Activated B cell treated with CpG ODN at 0.5 μM for 24 hours (primary cell): ENCODE results near the gene NUDT6. TPM values are rescaled to one million over a fixed set of nuclear protein-coding genes. Genes with fewer than 3 reads are reported as not detected.
"Not testable (repeated sequence)": the region's sequence is repeated elsewhere in the genome, so short reads cannot be mapped to it uniquely, and the experiment has no call there.

Experiments used
- ATAC-seq: fragments of 200-7000 bp; cut with Tn5 transposase; one replicate; pipeline ENCODE4 v1.10.0; 2021; ENCODE audit warnings: low read depth, mild to moderate bottlenecking, moderate library complexity
- CTCF ChIA-PET: fragments of 350-600 bp; sonication (Branson Sonifier 250); formaldehyde crosslinking; loops from one replicate; lab custom pipeline; 2021; ENCODE audit warnings: antibody characterized with exemption; lab: Charles Lee
- POLR2A ChIA-PET: fragments of 350-600 bp; sonication (Branson Sonifier 250); formaldehyde crosslinking; loops from one replicate; lab custom pipeline; 2021; ENCODE audit warnings: antibody characterized with exemption; lab: Charles Lee
- DNase-seq: peaks from one replicate; pipeline ENCODE4 v3.0.0; 2022
- H3K27ac Mint-ChIP-seq: one replicate; pipeline ENCODE4 v1.8.0; 2020; ENCODE audit warnings: mixed read lengths
- H3K27me3 Mint-ChIP-seq: one replicate; pipeline ENCODE4 v1.8.0; 2021; ENCODE audit warnings: mixed read lengths
- H3K36me3 Mint-ChIP-seq: one replicate; pipeline ENCODE4 v1.8.0; 2021; ENCODE audit warnings: low read depth, mixed read lengths
- H3K4me1 Mint-ChIP-seq: one replicate; pipeline ENCODE4 v1.8.0; 2021; ENCODE audit warnings: mixed read lengths
- H3K4me3 Mint-ChIP-seq: one replicate; pipeline ENCODE4 v1.8.0; 2020; ENCODE audit warnings: mild to moderate bottlenecking, mixed read lengths
- H3K9me3 Mint-ChIP-seq: one replicate; pipeline ENCODE4 v1.8.0; 2020; ENCODE audit warnings: mixed read lengths
- intact Hi-C: fragments of 100-400 bp; cut with micrococcal nuclease; formaldehyde crosslinking; loops from one replicate; pipeline ENCODE4 v1.15.1; 2024
- total RNA-seq: library from RNA; stranded (reverse); gene quantifications from 2 replicates; pipeline ENCODE4 v1.2.3, GENCODE V29; 2022
- TF ChIP-seq, protein P1 (sequence below): fragments of 200-600 bp; IDR thresholded peaks from one replicate; pipeline ENCODE4 v1.8.0; 2022; ENCODE audit warnings: antibody characterized with exemption, mild to moderate bottlenecking

Gene NUDT6
- total RNA-seq, 1 donor from 2014 or later: 2.4 TPM

DNA sequence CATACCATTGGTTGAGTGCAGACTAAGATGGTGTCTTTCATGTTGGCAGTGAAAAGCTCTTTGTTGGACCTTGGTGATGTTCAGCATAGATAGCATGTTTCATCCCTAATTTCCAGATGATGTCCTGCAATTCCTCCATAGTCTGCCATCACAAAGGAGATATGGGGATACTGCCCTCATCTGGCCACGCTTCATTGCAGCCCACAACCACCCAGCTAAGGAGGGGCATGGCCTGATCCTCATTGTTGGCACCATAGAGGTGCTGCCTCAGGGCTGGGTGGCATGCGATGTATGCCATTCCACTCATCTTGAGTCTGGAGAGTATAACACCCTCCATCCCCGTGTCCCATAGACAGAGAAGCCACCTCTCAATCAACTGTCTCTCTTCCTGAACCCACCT is 31.5 kb upstream of the NUDT6 start:
- ATAC-seq (no peak), DNase-seq (no peak)
- intact Hi-C loops: no loop called here
- CTCF ChIA-PET: no interaction called here
- no peak overlapping the region for H3K4me3 Mint-ChIP-seq
- peaks cover 64% of the 10 kb centered on the region for H3K36me3 Mint-ChIP-seq
- no peaks in the 10 kb centered on the region for H3K4me1 Mint-ChIP-seq
- POLR2A ChIA-PET: no interaction called here
- TF ChIP-seq, protein P1, sequence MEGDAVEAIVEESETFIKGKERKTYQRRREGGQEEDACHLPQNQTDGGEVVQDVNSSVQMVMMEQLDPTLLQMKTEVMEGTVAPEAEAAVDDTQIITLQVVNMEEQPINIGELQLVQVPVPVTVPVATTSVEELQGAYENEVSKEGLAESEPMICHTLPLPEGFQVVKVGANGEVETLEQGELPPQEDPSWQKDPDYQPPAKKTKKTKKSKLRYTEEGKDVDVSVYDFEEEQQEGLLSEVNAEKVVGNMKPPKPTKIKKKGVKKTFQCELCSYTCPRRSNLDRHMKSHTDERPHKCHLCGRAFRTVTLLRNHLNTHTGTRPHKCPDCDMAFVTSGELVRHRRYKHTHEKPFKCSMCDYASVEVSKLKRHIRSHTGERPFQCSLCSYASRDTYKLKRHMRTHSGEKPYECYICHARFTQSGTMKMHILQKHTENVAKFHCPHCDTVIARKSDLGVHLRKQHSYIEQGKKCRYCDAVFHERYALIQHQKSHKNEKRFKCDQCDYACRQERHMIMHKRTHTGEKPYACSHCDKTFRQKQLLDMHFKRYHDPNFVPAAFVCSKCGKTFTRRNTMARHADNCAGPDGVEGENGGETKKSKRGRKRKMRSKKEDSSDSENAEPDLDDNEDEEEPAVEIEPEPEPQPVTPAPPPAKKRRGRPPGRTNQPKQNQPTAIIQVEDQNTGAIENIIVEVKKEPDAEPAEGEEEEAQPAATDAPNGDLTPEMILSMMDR: no peak
- no peaks in the 10 kb centered on the region for H3K27me3 Mint-ChIP-seq
- no peak overlapping the region for H3K27ac Mint-ChIP-seq
- H3K9me3 Mint-ChIP-seq: no peaks in the 10 kb centered on the region

- no peaks in the 10 kb centered on the region for H3K9me3 Mint-ChIP-seq
- TF ChIP-seq, protein P1: no peak
- H3K4me3 Mint-ChIP-seq: no peak overlapping the region
- no peaks in the 10 kb centered on the region for H3K27me3 Mint-ChIP-seq
- ATAC-seq: no peak
- H3K36me3 Mint-ChIP-seq: peaks cover 70% of the 10 kb centered on the region
- intact Hi-C loops: no loop called here
- H3K27ac Mint-ChIP-seq: no peak overlapping the region
- no peaks in the 10 kb centered on the region for H3K4me1 Mint-ChIP-seq
- DNase-seq: no peak
- POLR2A ChIA-PET: no interaction called here
- CTCF ChIA-PET: no interaction called here
These were observed 29.6 kb upstream of the NUDT6 start for GRCh38 chr4:122952028-122952427.

DNA sequence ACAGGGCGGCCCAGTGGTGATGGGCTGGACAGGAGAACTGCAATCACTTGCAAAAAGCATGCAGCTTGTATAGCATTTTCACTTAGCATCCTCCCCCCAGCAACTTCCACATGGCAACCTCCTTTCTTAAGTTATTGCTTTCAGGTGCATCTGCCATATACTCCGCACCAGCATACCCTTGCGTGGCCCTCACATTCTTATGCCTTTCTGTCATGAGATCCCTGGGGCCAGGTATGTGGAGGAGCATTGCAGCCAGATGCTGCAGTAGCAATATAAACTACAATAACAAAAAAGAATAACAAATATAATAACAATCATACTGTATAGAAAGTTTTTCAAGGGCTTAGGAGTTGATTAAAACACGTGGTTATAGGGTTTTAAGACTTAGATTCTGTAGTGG is 26.3 kb upstream of the NUDT6 start:
- Mint-ChIP-seq H3K4me1 (no peaks in the 10 kb centered on the region), H3K4me3 (no peak overlapping the region), H3K27ac (no peak overlapping the region), H3K36me3 (peaks cover 72% of the 10 kb centered on the region), H3K9me3 (peaks cover 2% of the 10 kb centered on the region), H3K27me3 (no peaks in the 10 kb centered on the region)
- CTCF ChIA-PET: no interaction called here
- POLR2A ChIA-PET: no interaction called here
- DNase-seq (no peak), ATAC-seq (no peak)
- intact Hi-C loops: no loop called here
- TF ChIP-seq, protein P1: no peak

DNA sequence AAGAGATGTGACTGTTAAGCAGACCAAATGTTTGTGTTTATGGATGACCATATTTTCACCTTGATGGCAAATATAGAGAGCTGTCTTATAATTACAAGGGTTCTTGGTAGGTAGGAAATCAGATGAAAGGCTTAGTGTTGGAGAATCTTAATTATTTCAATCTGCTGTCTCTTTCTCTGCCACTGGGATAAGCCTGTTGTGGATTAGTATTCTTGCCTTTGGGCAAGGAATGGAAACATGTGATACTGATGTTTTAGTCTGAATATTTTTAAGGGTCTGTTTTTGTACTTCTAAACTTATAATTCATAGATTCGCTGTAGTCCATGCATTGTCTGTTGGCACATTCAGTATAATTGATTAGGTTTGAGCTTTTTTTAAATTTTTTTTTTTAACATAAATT is 23.7 kb upstream of the NUDT6 start:
- ATAC-seq (no peak), DNase-seq (no peak)
- Mint-ChIP-seq H3K36me3 (peaks cover 56% of the 10 kb centered on the region), H3K4me3 (no peak overlapping the region), H3K9me3 (peaks cover 5% of the 10 kb centered on the region), H3K27me3 (no peaks in the 10 kb centered on the region), H3K27ac (no peak overlapping the region), H3K4me1 (no peaks in the 10 kb centered on the region)
- ChIA-PET POLR2A (no interaction called here), CTCF (no interaction called here)
- intact Hi-C loops: no loop called here
- TF ChIP-seq, protein P1: no peak

- ATAC-seq, intact Hi-C loops, H3K9me3 Mint-ChIP-seq, POLR2A ChIA-PET, CTCF ChIA-PET, H3K27ac Mint-ChIP-seq, H3K4me3 Mint-ChIP-seq, DNase-seq, H3K27me3 Mint-ChIP-seq, H3K4me1 Mint-ChIP-seq: not testable (repeated sequence)
- H3K36me3 Mint-ChIP-seq: peaks cover 49% of the 10 kb centered on the region
These were observed 22.7 kb upstream of the NUDT6 start for GRCh38 chr4:122945136-122945535.

GRCh38 chr4:122932763-122933162 is 10.4 kb upstream of the NUDT6 start:
- CTCF ChIA-PET: interaction anchor here (0.6 to 4.0 kb wide), 5 partner anchors 18 to 1327 kb away, joined by 3 to 32 read pairs (median 4); partner anchors contain the start of gene BBS12
- no peak for ATAC-seq

More at GRCh38 chr4:122932763-122933162, 10.4 kb upstream of the NUDT6 start:
- POLR2A ChIA-PET: no interaction called here
- Mint-ChIP-seq H3K27ac (no peak overlapping the region), H3K4me1 (no peaks in the 10 kb centered on the region), H3K9me3 (no peaks in the 10 kb centered on the region), H3K4me3 (no peak overlapping the region), H3K27me3 (no peaks in the 10 kb centered on the region), H3K36me3 (peaks cover 63% of the 10 kb centered on the region)
- DNase-seq: no peak
- intact Hi-C loops: loop anchor here (5.0 to 10.0 kb wide), 3 partner anchors 215 to 980 kb away; partner anchors contain the start of gene TRPC3
- TF ChIP-seq, protein P1: no peak
